Activated naive CD8-positive, alpha-beta T cell treated with anti-CD3 and anti-CD28 coated beads, Interleukin-2, amount 50 U/mL, for 16 hours (primary cell): ENCODE measurements around the gene VAV2.
"Not testable (repeated sequence)": the region's sequence is repeated elsewhere in the genome, so short reads cannot be mapped to it uniquely, and the experiment has no call there.

Experiments
- DNase-seq: peaks from one replicate; pipeline ENCODE4 v3.0.0-alpha.2; 2020; ENCODE audit warnings: low read depth, low spot score

The VAV2 gene

GRCh38 chr9:133917375-133917774 lies 74.7 kb downstream of the VAV2 start:
- DNase-seq, result no peak

DNA sequence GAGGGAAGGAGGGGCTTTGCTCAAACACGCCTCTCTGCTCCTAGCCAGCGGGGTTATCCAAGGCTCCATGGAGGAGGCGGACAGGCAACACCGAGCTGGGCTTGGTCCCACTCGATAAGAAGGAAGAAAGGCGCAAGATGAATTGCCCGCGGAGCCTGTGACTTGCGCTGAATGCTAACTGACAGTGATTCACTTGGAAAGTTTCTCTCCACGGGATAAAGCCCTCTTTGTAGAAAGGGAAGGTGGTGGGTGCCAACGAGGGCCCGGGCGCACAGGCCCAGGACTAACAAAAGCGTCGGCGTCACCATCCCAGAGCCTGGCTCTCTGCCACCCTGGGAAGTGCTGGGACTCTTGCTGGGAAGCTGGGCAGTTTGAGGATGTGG lies 76.0 kb downstream of the VAV2 start:
- DNase-seq, result no peak

DNA sequence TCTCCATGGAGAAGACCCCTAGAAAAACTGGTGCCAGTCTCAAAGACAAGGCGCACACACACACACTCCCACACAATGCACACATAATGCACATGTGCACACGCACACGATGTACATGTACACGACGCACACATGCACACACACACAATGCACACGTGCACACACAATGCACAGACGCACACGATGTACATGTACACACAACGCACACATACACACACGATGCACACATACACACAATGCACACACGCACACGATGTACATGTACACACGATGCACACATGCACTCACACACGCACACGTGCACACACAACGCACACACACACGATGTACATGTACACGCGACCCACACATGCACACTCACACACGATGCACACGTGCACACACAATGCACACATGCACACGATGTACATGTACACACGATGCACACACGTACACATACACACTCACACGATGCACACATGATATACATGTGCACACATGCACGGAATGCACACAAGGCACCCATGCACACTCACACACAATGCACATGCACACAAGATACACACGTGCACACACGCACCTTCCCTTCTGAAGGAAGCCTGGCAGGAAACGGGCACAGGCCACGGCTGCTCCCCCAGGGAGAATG lies 76.5 kb downstream of the VAV2 start:
- no peak for DNase-seq

DNA sequence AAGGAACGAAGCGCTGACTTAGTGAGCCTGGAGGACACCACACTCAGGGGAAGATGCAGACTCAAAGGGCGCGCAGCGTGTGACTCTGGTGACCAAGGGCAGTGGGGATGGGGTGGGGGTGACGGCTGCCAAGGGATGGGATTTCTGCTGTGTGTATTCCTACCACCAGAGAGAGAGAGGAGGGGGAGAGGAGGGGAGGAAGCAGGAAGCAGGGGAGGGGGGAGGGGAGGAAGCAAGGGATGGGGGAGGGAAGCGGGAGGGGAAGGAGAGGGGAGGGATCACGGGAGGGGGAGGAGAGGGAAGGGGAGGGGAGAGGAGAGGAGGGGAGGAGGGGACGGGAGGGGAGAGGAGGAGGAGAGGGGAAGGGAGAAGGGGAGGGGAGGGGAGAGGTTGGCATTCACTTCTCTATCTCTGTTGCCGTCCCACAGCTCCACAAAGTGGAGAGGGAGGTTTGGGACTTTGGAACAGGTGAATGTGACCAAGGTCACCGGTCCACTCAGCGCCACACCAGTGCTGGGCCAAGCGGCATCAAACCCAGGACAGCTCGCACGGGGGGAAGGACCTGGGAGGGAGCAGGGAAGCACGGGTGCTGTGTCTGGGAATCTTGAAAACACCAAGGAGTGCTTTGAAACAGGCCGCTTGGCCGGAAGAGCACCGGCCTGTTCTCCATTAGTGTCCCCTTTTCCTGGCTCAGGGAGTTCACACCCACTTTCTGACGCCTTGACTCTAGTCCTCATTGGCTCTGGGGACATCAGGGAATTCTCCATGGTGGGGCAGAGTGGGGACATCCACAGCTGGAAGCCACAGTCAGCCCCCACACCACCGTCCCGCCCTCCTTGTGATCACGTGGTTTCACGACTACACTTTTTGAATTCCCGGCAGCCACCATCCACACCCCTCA lies 77.4 kb downstream of the VAV2 start:
- no peak for DNase-seq

DNA sequence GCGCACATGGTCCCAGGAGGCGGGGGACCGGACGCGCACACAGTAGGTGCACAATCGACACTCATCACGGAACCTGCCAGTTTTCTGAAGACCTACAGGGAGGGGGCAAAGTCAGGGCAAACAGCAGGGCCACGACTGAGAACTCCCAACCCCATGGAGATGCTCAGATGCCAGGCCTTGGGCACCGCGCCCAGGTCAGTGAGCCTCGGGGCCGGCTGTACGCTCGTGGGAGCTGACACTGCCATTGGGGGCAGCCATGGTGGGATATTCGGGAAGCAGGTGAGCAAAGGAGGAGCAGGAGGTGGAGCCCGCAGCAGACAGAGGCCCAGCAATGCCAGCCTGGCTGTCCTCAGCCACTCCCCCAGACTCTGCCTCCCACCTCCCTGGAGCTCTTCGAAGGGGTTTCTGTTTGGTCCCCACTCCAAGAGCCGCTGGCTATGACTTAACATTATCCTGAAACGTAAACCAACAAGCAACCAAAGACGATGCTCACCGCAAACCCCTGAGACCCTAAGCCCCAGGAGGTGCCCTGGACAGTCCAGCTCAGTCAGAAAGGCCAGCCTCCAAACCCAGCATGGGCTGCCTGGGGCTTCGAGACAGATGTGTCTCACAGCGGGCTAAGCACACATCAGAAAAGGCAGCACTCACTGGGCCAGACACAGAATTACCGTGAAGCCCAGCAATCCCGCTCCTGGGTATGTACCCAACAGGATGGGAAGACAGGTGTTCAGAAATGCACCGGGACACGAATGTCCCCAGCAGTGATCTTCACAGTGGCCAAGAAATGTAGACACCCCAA lies 78.4 kb downstream of the VAV2 start:
- DNase-seq, result no peak

- DNase-seq, result no peak
Measured at GRCh38 chr9:133910855-133911514, 81.1 kb downstream of the VAV2 start.

DNA sequence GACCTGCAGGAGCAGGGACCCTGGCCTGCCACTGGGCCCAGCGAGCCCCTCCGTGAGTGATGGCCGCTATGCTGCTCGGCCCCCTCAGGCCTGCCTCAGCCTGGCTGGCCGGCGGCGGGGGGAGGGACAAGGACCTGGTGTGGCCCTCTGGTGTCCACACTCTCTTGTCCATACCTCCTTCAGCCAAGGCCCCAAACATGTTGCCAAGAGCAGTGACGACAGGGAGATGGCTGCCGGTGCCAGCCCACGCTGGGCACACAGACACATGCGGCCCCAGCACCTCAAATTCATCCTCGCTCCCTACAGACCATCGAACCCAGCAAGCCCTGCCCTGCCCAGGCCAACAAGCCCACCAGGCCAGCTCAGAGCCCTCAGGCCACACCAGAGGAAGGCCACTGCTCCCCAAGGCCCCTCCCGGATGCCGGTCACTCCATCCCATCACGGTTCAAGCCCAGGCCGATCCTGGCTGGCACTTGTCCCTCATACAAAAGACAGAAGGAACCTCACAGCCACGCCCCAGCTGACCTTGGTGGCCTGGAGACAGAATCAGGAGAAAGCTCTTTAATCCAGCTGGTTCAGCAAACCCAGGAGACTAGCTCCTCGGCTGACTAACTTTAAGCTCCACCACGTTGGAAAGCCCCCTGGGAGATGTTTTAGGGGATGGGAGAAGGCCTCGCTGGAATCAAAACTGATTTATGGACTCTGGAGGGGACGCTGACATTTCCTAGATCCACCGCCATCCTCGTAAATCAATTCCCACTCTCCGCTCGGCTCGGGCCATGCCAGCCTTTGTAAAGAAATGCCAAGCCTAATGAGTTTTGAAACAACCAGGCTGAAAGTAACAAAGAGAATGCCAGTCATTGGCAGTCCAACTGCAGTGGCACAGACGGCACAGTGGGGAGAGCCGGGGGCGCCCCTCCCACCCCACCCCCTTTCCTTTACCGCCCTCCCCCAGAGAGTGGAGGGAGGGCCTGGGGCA lies 84.9 kb downstream of the VAV2 start:
- no peak for DNase-seq

DNA sequence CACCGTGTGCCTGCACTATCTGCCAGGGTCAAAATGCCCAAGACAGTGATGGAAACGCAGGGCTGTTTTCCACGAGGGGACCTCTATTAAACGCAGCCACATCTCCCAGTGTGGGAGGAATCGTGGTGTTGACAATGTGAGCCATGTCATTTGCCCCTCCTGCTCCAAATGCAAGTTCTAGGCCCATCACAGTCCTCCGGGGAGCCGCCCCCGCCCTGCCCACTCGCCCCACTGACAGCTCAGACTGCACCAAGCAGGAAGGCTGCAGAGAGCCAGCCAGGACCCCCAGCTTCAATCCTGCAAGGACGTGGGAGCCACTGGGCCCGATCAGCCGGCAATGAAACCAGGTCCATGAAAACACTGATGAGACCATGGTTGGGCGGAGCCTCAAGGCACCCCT lies 85.9 kb downstream of the VAV2 start:
- DNase-seq, result no peak

GRCh38 chr9:133905493-133905892 lies 86.6 kb downstream of the VAV2 start:
- DNase-seq, result no peak

GRCh38 chr9:133904346-133905090 lies 87.6 kb downstream of the VAV2 start:
- DNase-seq, result no peak

DNA sequence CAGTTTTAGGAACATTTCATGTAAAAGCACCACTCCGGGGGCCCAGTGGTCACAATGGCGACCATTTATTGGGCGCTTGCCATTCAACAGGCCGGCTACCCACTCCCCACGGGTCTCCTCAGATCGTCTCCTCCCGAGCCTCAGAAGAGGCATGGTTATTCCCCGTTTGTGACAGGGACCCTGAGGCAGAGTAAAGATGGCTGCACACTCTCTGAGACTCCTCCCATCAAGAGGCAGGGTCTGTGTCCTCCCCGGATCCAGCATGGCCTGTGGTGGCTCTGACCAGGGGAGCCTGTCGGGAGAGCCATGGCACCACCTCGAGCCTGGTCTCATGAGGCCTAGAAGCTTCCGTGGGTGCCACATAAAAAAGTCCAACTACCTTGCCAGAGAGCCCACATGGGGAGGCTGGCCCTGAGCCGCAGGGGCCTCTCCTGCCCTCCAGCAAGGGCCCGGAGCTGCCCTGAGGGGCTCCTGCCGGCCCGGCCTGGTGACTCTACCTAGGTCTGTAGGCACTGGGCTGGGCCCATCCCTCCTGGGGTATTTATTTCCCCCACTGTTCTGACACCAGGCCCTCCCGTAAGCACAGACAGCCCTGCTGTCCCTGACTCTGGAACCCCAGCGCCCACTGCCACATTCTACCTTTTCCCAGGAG lies 90.8 kb downstream of the VAV2 start:
- DNase-seq, result no peak

DNA sequence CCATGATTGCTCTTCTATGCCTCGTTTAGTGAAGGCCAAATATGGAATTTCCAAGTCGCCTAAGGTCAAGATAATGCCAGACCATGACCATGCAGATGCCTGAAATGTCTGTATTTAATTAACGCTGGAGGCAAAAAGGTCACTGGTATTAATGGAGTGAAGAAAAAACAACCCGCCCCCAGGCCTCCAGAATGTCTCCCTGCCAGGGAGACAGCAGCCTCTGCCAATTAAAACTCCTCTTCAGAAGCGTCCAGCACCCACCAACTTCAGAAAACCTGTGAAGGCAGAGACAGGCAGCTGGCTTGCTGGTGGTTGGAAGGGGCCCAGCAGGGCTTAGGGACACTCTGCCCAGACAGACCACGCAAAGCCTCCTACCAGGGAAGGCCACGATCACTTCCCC lies 94.4 kb downstream of the VAV2 start:
- DNase-seq, result no peak

GRCh38 chr9:133896007-133896406 lies 96.1 kb downstream of the VAV2 start:
- not testable (repeated sequence) for DNase-seq

DNA sequence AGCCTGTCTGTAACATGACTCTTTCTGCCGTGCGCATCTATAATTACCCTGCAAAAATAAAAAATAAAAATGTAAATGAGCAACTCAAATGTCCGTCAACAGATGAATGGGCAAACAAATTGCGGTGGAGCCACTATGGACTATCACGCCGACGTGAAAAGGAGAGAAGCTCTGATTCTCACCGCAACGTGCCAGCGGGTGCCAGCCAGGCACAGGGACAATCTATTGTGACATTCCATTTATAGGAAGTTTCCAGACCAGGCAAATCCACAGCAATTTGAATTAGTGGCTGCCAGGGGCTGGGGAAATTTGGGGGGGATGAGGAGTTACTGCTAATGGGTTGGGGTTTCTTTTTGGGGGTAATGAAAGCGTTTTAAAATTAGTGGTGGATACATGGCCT lies 96.8 kb downstream of the VAV2 start:
- no peak for DNase-seq

DNA sequence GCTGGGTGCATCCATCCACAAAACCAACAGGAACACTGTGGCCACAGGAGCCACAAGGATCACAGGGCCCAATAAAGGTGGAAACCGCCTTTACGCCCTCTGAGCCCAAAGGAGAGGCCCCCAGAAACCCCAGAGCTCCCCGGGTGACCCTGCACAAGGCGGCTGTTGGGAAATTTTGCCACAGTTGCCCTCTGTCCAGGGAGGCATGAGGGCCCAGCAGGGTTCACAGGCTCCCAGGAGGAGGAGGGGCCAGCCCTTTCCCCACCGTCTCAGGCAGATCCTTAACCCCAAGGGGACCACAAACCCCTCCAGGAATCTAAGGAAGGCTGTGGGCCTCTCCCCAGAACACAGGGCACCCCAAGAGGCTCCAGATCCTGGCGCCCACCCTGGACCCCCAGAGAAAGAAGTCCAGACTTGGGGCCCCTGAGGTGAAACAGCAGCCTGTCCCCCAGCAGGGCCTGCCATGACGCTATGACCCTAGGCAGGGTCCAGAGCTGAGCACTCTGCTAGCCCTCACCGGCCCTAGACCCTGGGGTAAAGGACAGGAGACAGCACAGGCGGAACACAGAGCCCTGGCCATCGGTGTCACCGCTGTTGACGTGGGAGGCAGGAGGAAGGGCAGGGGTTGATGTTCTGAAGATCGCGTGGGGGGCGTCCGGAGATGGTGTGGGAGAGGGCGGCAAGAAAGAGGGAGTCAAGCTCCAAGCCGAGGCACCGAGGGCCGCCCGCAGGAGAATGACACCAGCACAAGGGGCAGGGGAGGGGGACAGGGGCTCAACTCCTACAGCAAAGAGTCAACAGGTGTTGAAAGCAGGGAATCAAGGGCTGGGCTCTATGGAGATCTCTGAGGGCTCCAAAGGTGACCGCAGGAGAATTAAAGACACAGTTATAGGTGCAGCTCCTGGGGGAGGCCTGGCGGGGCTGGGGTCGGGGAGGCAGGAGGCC lies 97.5 kb downstream of the VAV2 start:
- DNase-seq, result no peak

DNA sequence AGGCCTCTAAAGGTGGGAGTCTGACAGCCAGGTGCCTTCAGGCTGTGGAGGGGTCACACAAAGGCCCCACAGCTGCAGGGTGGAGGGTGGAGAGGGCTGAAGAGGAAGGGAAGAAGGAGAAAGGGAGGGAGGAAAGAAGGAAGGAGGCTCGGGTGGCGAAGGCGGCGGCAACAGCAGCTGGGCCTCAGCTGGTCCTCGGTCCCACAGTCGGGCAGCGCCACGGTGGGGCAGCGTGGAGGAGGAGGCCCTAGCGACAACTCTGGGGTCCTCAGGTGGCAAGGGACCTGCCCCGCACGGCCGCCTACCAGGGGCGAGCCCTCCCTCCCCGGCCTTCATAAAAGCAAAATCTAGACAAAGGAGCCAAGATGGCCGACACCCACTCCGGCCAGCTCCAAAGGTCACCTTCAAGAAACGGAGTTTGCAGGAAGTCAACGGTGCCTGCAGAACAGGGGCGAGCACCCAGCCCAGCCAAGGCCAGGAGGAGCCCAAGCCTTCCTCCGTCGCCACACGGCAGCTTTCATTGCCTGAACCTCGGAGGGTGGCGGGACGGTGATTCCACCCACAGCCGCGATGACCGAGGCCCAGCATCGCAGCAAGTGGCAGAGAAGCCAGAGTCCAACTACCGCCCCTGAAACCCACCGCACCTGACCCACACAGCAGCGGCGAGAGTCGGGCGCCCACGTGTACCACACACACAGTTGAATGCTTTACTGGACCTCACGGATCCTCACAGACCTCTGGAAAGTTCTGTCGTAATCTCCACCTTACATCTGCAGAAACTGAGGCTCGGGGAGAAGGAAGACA lies 98.7 kb downstream of the VAV2 start:
- DNase-seq, result no peak

- no peak for DNase-seq
Measured at GRCh38 chr9:133892193-133892920, 99.8 kb downstream of the VAV2 start.
